ENCODE data around the gene MGMT. TPM values are rescaled to one million over a fixed set of nuclear protein-coding genes. Genes with fewer than 3 reads are reported as not detected.

MGMT gene
- total RNA-seq, 3 donors from 2014 or later, result 13.2 to 14.6 (median 14.4) TPM

- H3K4me3 Mint-ChIP-seq, result no peak overlapping the region
- DNase-seq (no peak), ATAC-seq (no peak)
- H3K27me3 Mint-ChIP-seq (ENCODE audit: low read depth), result no peaks in the 10 kb centered on the region
- peaks cover 14% of the 10 kb centered on the region for H3K36me3 Mint-ChIP-seq (ENCODE audit: insufficient read depth)
- H3K9me3 Mint-ChIP-seq, result no peaks in the 10 kb centered on the region
- H3K4me1 Mint-ChIP-seq (ENCODE audit: low read depth), result no peaks in the 10 kb centered on the region
Measured at GRCh38 chr10:129544205-129545202, 77.5 kb downstream of the MGMT start.

- Mint-ChIP-seq H3K4me1 (ENCODE audit: low read depth) (no peaks in the 10 kb centered on the region), H3K36me3 (ENCODE audit: insufficient read depth) (peaks cover 15% of the 10 kb centered on the region), H3K27me3 (ENCODE audit: low read depth) (no peaks in the 10 kb centered on the region), H3K9me3 (no peaks in the 10 kb centered on the region), H3K4me3 (no peak overlapping the region)
- DNase-seq, result no peak
- no peak for ATAC-seq
Measured at GRCh38 chr10:129545261-129545660, 78.2 kb downstream of the MGMT start.

DNA sequence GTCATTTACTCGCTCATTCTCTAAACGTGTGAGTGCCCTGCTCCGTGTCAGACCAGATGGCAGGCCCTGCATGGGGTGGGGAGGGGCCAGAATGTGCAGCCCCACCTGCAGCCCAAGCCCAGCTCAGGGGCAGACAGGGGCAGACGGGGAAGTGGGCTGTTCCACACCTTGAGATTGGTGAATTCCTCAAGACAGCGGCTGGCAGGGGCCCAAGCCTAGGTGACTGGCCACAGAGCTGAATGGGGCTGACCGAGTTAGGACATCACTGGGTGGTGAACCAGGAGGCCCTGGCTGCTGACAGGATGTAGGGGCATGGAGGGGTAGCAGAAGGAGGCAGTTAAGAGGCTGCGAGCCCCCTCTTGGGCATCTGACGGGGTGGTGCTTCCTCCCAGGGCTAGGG lies 79.1 kb downstream of the MGMT start:
- no peaks in the 10 kb centered on the region for H3K4me1 Mint-ChIP-seq (ENCODE audit: low read depth)
- DNase-seq (no peak), ATAC-seq (no peak)
- peaks cover 20% of the 10 kb centered on the region for H3K36me3 Mint-ChIP-seq (ENCODE audit: insufficient read depth)
- H3K9me3 Mint-ChIP-seq, result no peaks in the 10 kb centered on the region
- H3K27me3 Mint-ChIP-seq (ENCODE audit: low read depth), result no peaks in the 10 kb centered on the region
- H3K4me3 Mint-ChIP-seq, result no peak overlapping the region

DNA sequence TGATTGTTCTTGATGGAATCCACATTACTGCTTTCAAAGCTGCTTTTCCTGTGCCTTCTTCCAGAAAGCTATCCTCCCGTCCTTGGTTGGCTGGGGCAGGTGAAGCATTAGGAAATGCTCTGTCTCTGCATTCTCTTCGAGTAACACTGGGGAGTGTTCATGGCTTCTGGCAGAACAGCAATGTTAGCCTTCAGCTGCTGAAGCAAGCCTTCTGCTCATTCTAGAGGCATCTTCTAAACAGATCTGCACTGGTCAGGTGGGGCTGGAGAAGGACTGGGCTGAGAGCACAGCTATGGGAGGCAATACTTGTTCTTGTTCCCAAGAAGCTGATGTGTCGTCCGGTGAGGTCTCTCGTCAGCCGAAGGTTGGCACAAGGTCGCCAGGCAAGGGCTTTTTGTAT lies 80.6 kb downstream of the MGMT start:
- no peaks in the 10 kb centered on the region for H3K27me3 Mint-ChIP-seq (ENCODE audit: low read depth)

GRCh38 chr10:129548600-129548999 lies 81.6 kb downstream of the MGMT start:
- no peaks in the 10 kb centered on the region for H3K4me1 Mint-ChIP-seq (ENCODE audit: low read depth)
- H3K4me3 Mint-ChIP-seq, result no peak overlapping the region
- ATAC-seq, result no peak
- DNase-seq, result no peak
- no peaks in the 10 kb centered on the region for H3K27me3 Mint-ChIP-seq (ENCODE audit: low read depth)
- peaks cover 28% of the 10 kb centered on the region for H3K36me3 Mint-ChIP-seq (ENCODE audit: insufficient read depth)
- H3K9me3 Mint-ChIP-seq, result no peaks in the 10 kb centered on the region

More for the DNA sequence above, 80.6 kb downstream of the MGMT start:
- Mint-ChIP-seq H3K4me1 (ENCODE audit: low read depth) (no peaks in the 10 kb centered on the region), H3K36me3 (ENCODE audit: insufficient read depth) (peaks cover 24% of the 10 kb centered on the region), H3K4me3 (no peak overlapping the region), H3K9me3 (no peaks in the 10 kb centered on the region)
- no peak for ATAC-seq
- DNase-seq, result no peak

DNA sequence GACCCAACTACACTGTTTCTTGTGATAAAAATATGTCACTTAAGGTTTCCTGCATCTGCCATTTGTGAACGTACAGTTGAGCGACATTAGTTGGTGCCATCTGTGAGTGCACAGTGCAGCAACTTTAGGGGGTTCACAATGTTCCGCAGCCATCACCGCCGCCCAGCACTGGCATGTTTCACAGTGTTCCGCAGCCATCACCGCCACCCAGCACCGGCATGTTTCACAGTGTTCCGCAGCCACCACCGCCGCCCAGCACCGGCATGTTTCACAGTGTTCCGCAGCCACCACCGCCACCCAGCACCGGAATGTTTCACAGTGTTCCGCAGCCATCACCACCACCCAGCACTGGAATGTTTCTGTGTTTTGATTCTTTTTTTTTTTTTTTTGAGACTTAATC lies 83.0 kb downstream of the MGMT start:
- Mint-ChIP-seq H3K9me3 (no peaks in the 10 kb centered on the region), H3K4me1 (ENCODE audit: low read depth) (no peaks in the 10 kb centered on the region), H3K36me3 (ENCODE audit: insufficient read depth) (peaks cover 32% of the 10 kb centered on the region), H3K4me3 (no peak overlapping the region), H3K27me3 (ENCODE audit: low read depth) (no peaks in the 10 kb centered on the region)
- ATAC-seq (no peak), DNase-seq (no peak)

DNA sequence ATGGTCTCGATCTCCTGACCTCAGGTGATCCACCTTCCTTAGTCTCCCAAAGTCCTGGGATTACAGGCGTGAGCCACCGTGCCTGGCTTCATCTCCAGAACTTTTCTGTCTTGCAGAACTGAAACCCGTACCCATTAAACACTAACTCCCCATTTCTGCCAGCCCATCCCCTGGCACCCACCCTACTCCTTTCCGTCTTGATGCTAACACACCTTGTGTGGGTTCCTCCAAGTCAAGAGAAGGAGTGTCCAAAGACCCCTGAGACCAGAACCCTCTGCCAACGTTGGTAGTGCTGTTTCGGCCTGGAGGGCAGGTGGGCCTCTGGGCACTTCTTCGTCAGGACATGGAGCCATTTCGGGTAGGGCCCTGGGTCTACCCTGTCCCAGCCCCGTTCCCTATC lies 83.6 kb downstream of the MGMT start:
- H3K9me3 Mint-ChIP-seq, result no peaks in the 10 kb centered on the region
- ATAC-seq (no peak), DNase-seq (no peak)
- peaks cover 31% of the 10 kb centered on the region for H3K36me3 Mint-ChIP-seq (ENCODE audit: insufficient read depth)
- no peaks in the 10 kb centered on the region for H3K27me3 Mint-ChIP-seq (ENCODE audit: low read depth)
- no peak overlapping the region for H3K4me3 Mint-ChIP-seq
- H3K4me1 Mint-ChIP-seq (ENCODE audit: low read depth), result no peaks in the 10 kb centered on the region

- Mint-ChIP-seq H3K9me3 (no peaks in the 10 kb centered on the region), H3K27me3 (ENCODE audit: low read depth) (no peaks in the 10 kb centered on the region), H3K4me3 (no peak overlapping the region), H3K36me3 (ENCODE audit: insufficient read depth) (peaks cover 34% of the 10 kb centered on the region), H3K4me1 (ENCODE audit: low read depth) (no peaks in the 10 kb centered on the region)
- DNase-seq (no peak), ATAC-seq (no peak)
Measured at GRCh38 chr10:129552119-129552518, 85.1 kb downstream of the MGMT start.

DNA sequence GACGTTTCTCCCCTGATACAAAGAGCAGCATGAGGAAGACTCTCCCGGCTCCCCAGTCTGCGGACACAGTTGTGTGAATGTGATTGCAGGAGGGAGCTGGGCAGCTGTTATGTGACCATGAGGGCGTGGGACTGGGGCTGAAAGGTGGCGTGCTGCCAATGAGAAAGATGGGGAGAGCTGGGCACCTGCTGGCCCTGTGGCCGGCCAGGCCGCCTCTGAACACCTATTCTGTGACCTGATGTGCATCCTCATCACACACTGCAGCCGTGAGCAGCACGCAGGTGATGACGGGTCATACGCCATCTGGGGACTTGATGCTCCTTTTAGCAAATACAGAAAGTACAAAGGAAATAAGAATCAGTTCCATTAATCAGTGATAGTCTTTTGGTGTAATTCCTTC lies 86.9 kb downstream of the MGMT start:
- no peak for ATAC-seq

GRCh38 chr10:129556316-129556715 lies 89.3 kb downstream of the MGMT start:
- Mint-ChIP-seq H3K4me3 (no peak overlapping the region), H3K9me3 (no peaks in the 10 kb centered on the region), H3K36me3 (ENCODE audit: insufficient read depth) (peaks cover 39% of the 10 kb centered on the region), H3K27me3 (ENCODE audit: low read depth) (no peaks in the 10 kb centered on the region), H3K4me1 (ENCODE audit: low read depth) (no peaks in the 10 kb centered on the region)
- ATAC-seq (no peak), DNase-seq (no peak)

More for the DNA sequence above, 86.9 kb downstream of the MGMT start:
- peaks cover 45% of the 10 kb centered on the region for H3K36me3 Mint-ChIP-seq (ENCODE audit: insufficient read depth)
- H3K4me3 Mint-ChIP-seq, result no peak overlapping the region
- H3K4me1 Mint-ChIP-seq (ENCODE audit: low read depth), result no peaks in the 10 kb centered on the region
- H3K27me3 Mint-ChIP-seq (ENCODE audit: low read depth), result no peaks in the 10 kb centered on the region
- DNase-seq, result no peak
- no peaks in the 10 kb centered on the region for H3K9me3 Mint-ChIP-seq

- H3K4me3 Mint-ChIP-seq, result no peak overlapping the region
- H3K27me3 Mint-ChIP-seq (ENCODE audit: low read depth), result no peaks in the 10 kb centered on the region
- no peaks in the 10 kb centered on the region for H3K4me1 Mint-ChIP-seq (ENCODE audit: low read depth)
- no peak for ATAC-seq
- H3K36me3 Mint-ChIP-seq (ENCODE audit: insufficient read depth), result peaks cover 28% of the 10 kb centered on the region
- H3K9me3 Mint-ChIP-seq, result no peaks in the 10 kb centered on the region
- no peak for DNase-seq
Measured at GRCh38 chr10:129560361-129560760, 93.3 kb downstream of the MGMT start.

DNA sequence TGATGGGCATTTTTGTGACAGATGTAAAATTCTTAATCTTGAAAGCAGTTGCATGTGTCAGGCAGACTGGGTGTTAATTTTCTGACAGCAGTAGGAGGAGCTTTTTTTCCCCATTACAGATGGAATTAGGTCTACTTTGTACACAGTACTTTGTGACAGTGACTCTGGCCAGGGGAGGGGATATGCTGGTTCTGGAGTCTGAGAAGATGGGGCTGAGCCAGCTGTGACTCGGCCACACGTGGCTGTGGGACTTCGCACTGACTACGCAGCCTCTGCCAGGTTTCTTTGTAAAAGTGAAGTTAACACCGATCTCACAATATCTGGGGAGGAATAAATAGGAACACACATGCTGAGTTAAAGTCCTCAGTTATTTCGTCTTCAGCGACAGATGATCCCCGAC lies 95.4 kb downstream of the MGMT start:
- no peak for ATAC-seq
- peaks cover 37% of the 10 kb centered on the region for H3K36me3 Mint-ChIP-seq (ENCODE audit: insufficient read depth)
- no peaks in the 10 kb centered on the region for H3K27me3 Mint-ChIP-seq (ENCODE audit: low read depth)
- no peak for DNase-seq
- H3K4me1 Mint-ChIP-seq (ENCODE audit: low read depth), result no peaks in the 10 kb centered on the region
- H3K4me3 Mint-ChIP-seq, result no peak overlapping the region
- no peaks in the 10 kb centered on the region for H3K9me3 Mint-ChIP-seq

DNA sequence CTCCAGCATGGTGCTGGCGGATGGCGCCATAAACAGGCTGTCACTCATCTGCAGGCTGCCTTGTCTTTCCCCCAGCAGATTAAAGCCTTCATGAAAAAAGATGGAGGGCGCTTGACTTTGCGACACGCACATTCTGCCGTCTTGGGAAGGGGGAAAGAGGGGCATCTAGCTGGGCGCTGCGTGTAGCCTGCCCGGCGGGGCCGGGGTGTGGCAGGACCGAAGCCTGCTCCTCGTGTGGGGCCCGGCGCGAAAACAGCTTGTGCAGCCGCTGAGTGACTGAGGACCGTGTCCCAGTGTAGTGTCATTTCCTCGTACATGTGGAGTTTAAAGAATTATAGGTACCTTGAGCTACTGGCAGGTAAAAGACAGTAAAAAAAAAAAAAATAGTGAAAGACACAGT lies 97.9 kb downstream of the MGMT start:
- no peaks in the 10 kb centered on the region for H3K27me3 Mint-ChIP-seq (ENCODE audit: low read depth)
- no peak for ATAC-seq

GRCh38 chr10:129568583-129569344 lies 101.7 kb downstream of the MGMT start:
- H3K4me1 Mint-ChIP-seq (ENCODE audit: low read depth), result no peaks in the 10 kb centered on the region
- H3K9me3 Mint-ChIP-seq, result no peaks in the 10 kb centered on the region
- ATAC-seq (no peak), DNase-seq (no peak)
- H3K27me3 Mint-ChIP-seq (ENCODE audit: low read depth), result no peaks in the 10 kb centered on the region
- H3K36me3 Mint-ChIP-seq (ENCODE audit: insufficient read depth), result peaks cover 28% of the 10 kb centered on the region
- no peak overlapping the region for H3K4me3 Mint-ChIP-seq

More for the DNA sequence above, 97.9 kb downstream of the MGMT start:
- H3K36me3 Mint-ChIP-seq (ENCODE audit: insufficient read depth), result peaks cover 26% of the 10 kb centered on the region
- no peak overlapping the region for H3K4me3 Mint-ChIP-seq
- H3K4me1 Mint-ChIP-seq (ENCODE audit: low read depth), result no peaks in the 10 kb centered on the region
- DNase-seq, result no peak
- no peaks in the 10 kb centered on the region for H3K9me3 Mint-ChIP-seq

All from activated T-cell treated with anti-CD3 and anti-CD28 coated beads, Interleukin-2, amount 50 U/mL, for 4 hours (primary cell).